NCI-H226 (cell line): ENCODE data around the gene SSC5D.
A peak's percentile ranks its signal among the peaks of the same experiment; 100 is the strongest.
"Not testable (repeated sequence)": the region's sequence is repeated elsewhere in the genome, so short reads cannot be mapped to it uniquely, and the experiment has no call there.

Experiments used
- DNase-seq: peaks from one replicate; pipeline ENCODE4 v3.0.0-alpha.2; 2015

The SSC5D gene

DNA sequence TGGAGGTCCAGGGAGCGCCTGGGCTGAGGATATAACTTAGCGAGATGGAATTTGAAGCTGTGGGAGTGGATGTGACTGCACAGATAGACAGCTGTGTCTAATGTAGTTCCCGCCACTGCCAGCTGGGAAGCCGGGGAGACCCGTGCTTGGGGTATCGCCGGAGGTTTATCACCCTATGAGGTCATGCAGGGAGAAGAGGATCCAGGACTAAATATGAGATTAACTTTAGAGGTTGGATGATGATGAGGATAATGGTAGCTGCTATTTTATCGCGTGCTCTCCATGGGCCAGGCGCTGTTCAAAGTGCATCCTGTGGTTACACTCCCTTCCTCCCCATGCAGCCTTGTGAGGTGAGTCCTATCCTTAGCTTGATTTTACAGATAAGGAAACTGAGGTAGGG, 19.9 kb downstream of the SSC5D start:
- DNase-seq, result peak; percentile 100

DNA sequence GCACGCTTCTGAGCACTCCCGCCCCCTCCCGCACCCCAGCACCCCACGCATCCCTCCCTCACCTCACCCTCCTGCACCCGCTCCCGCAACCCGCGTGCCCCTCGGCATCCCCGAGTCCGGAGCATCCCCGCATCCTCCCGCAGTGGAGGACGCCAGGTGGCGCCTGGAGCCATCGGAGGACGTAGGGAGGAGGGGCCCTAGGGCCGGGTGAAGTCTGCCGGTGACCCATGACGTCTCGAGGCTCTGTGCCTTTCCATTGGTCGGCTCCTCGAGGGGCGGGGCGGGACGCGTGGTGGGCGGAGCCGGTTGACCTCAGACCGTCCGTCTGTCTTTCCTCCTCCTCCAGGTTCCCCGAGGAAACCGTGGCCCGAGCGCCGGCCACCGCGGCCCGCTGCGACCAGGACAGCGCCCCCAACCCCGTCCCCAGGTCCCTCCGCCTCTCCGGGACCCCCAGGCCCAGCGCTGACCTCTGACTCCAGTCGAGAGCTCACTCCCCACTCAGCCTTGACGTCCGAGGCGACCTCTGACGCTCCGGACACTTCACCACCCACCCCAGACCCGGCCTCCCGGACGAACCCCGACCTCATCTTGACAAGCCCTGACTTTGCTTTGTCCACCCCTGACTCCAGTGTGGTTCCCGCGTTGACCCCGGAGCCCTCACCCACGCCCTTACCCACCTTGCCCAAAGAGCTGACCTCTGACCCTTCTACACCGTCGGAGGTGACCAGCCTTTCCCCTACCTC, 28.8 kb downstream of the SSC5D start:
- peak; percentile 91 for DNase-seq

DNA sequence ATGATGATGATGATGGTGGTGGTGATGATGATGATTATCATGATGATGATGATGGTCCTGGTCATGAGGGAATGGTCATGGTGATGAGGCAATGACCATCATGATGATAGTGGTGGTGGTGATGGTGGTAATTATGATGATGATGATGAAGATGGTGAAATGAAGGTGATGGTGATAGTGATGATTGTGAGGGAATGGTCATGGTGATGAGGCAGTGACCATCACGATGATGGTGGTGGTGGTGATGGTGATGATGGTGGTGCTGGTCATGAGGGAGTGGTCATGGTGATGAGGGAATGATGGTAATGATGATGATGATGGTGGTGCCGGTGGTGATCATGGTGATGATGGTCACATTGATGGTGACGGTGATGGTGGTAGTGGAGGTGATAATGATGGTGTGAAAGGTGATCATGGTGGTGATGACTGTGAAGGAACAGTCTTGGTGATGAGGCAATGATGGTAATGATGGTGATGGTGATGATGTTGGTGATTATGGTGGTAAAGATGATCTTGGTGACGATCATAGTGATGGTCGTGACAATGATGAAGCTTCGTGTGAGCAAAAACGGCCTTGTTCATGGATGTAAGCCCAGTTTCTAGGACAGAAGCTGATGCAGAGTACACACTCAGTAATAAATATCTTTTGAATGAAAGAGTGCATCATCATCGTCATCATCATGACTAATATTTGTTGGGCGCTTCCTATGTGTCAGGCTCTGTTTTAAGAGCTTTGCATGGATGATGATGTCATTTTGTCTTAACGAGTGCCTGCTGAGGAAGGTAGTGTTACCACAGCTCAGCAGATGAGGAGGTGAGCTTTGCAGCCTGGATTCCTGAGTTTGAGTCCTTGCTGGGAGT, 31.4 kb downstream of the SSC5D start:
- DNase-seq, result peak; percentile 93

DNA sequence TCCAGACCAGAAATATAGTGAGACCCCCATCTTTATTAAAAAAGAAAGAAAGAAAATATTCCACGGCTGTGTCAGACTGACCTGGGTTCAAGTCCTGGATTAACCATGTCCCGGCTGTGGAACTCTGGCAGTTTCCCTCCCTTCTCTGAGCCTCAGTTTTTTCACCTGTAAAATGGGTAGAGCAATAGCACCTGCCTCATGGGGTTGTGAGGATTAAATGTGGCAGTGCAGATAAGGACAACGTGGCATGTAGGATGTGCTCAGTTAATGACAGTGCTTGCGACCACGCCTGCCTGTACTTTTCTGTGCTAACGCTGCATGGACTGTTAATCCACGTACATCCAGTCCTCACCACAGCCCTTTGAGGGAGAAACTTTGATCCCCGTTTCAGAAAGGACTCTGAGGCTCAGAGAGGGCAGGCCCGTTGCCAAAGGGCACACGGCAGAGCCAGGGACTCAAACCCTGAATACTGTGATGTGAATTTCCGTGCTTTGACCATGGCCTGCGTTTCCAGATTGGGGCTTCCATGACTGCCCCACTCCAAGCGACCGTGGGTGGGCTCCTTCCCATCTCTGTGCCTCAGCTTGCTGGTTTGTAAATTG, 32.6 kb downstream of the SSC5D start:
- no peak for DNase-seq

DNA sequence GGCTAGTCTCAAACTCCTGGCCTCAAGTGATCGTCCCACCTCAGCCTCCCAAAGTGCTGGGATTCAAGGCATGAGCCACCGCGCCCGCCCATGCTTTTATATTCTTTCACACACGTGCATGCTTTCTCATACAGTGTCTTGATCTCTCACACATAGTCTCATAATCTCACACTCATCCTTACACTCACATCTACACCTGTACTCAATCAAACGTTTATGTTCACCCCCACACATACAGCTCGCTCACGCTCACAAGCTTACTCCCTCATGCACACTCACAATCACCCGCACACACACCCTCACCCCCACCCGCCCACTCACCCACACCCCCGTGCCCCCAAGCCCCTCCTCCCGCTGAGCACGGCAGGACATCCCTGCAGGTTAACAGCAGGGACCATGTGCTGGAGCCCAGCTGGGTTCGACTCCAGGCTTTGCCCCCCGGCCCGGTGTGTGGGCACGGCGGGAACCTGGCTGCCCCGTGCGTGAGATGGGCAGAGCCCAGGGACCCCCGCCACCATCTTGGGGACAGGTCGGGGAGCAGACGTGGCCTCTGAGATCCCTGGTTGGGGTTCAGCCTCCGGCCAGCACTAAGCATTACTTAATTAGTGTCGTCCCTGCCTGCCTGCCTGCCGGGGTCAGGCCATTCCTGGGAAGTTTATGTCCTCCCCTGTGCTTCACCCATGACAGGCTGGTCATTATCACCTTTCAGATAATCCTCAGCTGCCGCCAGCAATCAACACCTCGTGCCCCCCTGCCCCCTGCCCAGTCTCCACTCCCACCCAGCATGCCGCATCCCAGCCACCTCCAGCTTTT, 37.3 kb downstream of the SSC5D start:
- DNase-seq, result no peak

DNA sequence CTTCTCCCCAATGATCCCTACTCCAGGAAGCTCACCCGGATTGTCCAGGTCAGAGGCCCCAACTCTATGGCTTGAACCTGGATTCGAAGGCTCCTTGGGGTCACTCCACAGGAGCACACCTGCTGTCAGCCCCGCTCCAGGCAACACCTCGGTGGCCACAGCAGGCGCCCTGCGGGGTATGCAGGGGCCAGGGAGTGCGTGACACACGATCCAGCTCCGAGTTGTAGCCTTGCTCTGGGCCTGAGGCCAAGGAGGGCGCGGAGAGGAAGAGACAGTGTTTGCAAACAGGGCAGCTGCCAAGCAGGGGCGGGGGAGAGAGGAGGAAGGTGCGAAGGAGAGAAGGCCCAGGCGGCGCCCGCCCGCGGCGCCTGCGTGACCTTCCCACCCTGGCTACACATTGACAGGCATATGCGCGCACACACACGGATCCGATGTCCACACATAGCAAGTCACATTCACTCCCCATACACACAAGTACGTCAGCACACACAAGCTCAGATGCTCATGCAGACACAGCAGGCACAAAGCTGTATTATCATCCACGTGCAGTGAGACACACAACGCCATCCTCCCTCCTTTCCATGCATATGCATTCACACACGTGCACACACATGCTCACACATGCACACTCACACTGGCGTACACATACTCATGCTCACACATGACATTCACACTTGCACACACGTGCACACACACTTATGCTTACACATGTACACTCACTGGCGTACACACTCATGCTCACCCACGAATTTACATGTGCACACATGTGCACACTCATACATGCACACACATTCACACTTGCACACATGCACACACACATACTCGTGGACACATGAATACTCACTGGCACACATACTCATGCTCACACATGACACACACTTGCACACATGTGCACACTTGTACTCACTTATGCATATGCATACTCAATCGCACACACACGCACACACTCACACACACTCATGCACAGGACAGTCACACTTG, 38.3 kb downstream of the SSC5D start:
- DNase-seq, result peak; percentile 93

DNA sequence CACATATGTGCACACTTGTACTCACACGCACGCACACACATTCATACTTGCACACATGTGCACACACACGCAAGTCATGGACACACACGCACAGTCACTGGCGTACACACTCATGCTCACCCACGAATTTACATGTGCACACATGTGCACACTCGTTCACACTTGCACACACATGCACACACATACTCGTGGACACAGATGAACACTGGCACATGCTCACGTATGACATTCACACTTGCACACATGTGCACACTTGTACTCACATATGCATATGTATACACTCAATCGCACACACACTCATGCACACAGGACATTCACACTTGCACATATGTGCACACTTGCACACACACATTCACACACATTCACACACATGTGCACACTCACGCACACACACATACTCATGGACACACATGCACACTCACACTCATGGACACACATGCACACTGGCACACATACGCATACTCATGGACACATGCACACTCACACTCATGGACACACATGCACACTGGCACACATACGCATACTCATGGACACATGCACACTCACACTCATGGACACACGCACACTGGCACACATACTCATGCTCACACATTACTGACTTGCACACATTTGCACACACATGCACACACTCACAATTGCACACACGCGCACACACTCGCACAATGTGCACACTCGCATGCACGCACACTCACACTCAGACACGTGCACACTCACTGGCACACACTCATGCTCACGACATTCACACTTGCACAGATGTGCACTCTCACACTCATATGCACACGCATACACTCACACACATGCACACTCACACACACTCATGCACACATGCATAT, 39.2 kb downstream of the SSC5D start:
- DNase-seq, result no peak

DNA sequence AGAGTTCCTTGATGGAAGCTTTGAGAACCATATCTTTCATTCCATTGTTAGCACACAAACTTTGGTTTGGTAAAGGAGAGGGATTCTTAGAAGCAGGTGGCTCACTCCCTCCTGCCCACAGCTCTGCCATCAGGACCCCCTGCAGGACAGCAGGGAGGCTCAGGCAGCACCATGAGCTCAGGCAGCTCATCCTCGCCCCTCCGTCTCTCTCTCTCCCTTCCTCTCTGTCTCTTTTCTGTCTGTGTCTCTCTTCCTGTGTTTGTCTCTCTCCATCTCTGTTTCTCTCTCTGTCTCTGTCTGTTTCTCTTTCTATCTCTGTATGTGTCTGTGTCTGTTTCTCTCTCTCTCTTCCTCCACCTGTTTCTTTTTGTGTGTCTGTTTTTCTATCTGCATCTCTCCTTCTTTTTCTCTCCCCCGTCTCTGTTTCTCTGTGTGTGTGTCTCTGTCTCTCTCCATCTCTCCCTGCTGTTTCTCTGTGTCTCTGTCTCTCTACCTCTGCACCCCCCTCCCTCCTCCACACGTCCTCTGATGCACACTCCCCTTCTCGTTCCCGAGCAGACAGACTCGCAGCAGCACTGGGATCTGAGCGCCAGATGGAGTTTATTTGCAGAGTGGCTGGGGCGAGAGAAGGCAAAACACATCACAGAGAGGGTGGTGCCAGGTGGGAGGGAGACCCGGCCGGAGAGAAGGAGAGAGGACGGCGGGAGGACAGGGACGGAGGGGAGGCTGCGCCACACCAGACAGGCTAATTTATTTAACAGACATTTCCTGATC, 40.0 kb downstream of the SSC5D start:
- no peak for DNase-seq

DNA sequence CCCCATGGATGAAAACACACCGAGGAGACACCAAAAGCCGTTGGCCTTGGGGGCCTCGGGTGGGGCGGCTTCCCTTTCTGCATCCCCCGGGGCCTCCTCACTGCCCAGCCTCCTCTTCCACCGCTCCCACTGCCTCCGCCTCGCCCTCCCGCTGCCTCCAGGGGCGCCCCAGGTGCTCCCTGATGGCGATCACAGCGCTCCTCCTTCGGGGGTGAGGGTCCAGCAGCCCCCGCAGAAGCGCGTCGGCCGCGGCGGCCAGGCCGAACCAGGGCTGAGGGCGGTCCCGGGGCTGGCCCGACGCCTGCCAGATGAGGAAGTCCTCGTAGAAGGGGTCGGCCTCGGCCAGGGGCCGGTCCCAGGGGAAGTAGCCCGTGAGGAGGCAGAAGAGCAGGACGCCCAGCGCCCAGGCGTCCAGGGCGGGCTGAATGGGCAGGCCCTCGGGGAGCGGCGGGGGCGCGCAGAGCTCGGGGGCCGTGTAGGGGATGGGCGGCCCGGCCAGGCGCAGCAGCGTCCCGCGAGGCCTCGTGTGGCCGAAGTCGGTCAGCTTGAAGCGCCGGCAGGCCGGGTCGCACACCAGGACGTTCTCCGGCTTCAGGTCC, 41.5 kb downstream of the SSC5D start:
- no peak for DNase-seq

DNA sequence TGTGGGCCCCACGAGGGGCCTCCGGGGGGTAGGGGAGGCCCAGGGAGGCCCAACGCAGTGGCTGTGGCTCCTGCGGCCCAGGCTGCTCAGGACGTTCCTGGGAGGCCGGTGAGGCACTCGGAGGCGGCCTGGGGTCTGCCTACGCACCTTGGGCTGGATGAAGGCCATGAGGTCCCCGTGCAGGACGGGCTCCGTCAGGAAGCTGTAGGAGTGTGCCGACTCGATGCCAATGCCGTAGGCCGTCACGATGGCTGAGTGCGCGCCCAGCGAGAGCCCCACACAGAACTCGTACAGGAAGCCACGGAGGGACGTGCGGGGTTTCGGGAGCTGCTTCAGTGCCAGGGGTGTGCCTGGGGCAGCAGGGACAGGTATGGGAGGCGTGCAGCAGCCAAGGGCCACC, 42.8 kb downstream of the SSC5D start:
- DNase-seq, result no peak

DNA sequence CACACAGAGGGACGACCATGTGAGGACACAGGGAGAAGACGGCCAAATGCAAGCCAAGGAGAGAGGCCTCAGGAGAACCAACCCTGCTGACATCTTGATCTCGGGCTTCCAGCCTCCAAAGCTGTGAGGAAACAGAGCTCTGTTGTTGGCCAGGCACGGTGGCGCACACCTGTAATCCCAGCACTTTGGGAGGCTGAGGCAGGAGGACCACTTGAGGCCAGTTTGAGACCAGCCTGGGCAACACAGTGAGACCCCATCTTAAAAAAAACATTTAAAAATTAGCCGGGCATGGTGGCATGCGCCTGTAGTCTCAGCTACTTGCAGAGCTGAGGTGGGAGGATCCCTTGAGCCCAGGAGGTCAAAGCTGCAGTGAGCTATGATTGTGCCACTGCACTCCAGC, 46.0 kb downstream of the SSC5D start:
- not testable (repeated sequence) for DNase-seq

DNA sequence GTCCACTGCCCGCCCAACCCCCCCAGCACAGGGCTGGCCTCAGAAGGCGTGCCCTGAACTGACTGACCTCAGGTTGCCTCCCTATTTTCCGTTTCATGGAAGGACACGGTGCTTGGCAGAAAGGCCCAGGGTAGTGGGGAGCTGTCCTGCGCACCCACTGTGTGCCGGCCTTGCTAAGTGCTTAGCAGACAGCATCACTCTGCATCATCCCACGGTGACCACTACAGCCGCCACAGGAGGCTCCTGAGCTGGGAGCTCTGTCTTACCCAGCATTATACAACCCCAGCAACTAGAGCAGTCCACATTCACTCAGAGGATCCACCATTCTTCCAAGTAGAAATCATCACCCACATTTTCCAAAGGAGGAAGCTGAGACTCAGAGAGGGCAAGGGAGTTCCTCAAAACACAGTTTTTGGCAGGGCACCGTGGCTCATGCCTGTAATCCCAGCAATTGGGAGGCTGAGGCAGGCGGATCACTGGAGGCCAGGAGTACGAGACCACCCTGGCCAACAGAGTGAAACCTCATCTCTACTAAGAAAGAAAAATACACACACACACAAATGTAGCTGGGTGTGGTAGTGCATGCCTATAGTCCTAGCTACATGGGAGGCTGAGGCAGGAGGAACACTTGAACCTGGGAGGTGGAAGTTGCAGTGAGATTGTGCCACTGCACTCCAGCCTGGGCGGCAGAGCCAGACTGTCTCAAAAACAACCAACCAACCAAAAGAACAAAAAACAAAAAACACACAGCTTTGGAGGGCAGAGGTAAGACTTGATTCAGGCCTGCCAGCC, 47.1 kb downstream of the SSC5D start:
- DNase-seq, result no peak

DNA sequence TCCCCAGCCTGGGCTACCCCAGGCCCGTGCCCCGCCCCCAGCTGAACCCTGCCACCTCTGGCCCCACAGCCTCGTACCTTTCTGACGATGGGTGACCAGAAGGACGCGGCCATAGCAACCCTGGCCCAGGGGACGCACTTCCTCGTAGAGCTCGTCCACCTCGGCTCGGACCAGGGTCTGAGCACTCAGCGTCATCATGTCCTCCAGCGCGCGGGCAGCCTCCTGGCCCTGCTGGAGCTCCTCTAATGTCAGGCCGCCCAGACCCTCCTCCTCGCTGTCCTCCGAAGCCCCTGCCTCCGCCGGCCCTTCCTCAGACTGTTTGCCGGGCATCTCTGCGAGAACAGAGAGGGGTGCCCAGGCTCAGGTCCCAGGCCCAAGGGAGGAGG, 47.7 kb downstream of the SSC5D start:
- no peak for DNase-seq

DNA sequence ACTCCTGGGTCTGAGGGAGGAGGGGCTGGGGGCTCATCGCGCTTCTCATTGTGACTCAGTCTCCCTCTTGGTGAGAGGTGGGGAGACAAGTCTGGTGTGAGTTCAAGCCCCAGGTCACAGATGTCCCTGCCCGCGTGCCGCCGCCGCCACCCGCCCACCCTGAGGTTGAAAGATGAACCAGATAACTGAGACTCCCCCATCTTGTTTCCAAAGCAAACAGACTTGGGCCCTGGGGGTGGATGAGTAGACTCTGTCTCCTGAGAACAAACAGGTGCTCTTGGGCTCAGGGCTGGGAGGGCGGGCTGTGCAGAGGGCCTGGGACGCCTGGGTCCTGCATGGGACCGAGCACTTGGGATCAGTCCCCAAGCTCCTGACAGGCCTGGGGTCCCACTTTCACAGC, 48.1 kb downstream of the SSC5D start:
- DNase-seq, result peak; percentile 42

DNA sequence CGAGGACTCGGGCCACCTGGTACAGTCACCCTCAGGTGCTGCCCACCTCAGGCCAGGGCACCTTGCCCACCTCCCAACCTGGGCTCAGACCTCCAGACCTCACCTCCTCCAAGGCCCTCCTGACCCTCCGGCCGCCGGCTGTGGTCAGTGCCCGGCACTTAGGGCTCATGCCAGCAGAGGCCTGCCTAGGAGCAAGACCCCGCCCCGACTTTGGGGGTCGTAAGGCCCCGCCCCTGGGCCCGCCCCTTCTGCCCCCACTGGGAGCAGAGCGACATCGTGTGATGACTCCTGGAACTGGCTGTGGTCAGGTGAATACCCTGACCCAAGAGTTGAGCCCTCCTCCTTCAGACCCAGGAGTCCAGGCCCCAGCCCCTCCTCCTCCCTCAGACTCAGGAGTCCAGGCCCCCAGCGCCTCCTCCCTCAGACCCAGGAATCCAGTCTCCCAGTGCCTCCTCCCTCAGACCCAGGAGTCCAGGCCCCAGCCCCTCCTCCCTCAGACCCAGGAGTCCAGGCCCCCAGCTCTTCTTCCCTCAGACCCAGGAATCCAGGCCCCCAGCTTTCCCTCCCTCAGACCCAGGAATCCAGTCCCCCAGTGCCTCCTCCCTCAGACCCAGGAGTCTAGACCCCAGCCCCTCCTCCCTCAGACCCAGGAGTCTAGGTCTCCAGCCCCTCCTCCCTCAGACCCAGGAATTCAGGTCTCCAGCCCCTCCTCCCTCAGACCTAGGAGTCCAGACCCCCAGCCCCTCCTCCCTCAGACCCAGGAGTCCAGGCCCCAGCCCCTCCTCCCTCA, 48.9 kb downstream of the SSC5D start, which contains the start of gene SBK2:
Gene SBK2, minus strand, starts transcription at position 183 of the 790 bp plus-strand sequence. CDS start 839 bp downstream, outside the sequence.
- peak; percentile 66 for DNase-seq

DNA sequence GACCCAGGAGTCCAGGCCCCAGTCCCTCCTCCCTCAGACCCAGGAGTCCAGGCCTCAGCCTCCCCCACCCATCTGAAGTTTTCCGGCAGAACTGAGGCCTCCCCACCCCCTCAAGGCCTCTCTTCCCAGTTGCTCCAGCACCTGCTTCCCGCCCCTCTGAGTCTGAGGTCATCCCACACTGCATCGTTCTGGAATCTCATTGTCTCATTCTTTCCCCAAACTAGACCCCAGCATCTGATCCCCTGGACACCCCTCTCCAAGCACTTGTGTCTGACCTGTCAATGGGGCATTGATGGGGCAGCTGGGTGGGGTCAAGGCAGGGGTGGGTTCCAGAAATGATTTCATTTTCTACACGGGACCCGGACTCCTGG, 49.5 kb downstream of the SSC5D start:
- peak; percentile 93 for DNase-seq

DNA sequence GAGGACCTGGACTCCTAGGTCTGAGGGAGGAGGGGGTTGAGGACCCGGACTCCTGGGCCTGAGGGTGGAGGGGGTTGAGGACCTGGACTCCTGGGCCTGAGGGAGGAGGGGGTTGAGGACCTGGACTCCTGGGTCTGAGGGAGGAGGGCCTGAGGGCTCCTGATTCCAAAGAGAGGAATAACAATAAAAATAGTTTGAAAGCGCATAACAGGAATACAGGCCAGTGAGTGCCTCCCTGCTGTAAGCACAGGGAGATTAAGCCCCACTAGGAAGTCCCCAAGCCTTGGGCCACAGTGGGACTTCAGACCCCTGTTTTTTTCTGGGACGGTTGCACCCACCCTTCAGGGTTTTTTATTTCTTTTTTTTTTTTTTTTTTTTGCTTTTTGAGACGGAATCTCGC, 49.9 kb downstream of the SSC5D start:
- peak; percentile 33 for DNase-seq
